ENCODE measurements around the gene PABPN1. TPM values are rescaled to one million over a fixed set of nuclear protein-coding genes. Genes with fewer than 3 reads are reported as not detected.

PABPN1 gene
- total and polyA plus RNA-seq, 2 of the 13 experiments (the other 11 are each of a cell fraction or from before 2014, with no cell fraction given) = 233 to 524 TPM

GRCh38 chr14:23286020-23286901 is 35.0 kb upstream of the PABPN1 start, which contains the start of gene HOMEZ (continued):
- TF ChIP-seq MXD4 (CRISPR knock-in tag; IDR thresholded peaks at IDR 0.05) = peak; percentile 86
- TF ChIP-seq XRCC5 (optimal IDR thresholded peaks at IDR 0.05; ENCODE audit: low read length) = peak; percentile 89
- TF ChIP-seq GATAD1 (CRISPR knock-in tag; IDR thresholded peaks at IDR 0.05) = peak; percentile 82
- TF ChIP-seq, protein P1, sequence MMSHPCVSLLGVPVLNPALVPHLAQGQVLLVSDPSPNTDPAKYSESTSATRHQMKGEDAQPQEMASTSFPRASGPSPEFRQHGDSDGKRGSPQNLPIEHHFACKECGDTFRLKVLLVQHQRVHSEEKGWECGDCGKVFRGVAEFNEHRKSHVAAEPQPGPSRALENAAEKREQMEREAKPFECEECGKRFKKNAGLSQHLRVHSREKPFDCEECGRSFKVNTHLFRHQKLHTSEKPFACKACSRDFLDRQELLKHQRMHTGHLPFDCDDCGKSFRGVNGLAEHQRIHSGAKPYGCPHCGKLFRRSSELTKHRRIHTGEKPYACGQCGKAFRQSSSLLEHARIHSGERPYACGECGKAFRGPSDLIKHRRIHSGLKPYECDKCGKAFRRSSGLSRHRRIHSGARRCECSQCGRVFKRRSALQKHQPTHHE (CRISPR knock-in tag; IDR thresholded peaks at IDR 0.05; ENCODE audit: borderline replicate concordance) = peak; percentile 99
- peak; percentile 30; the same call in 1 of the 2 replicates for TF ChIP-seq ZNF263 (CRISPR knock-in tag; IDR thresholded peaks at IDR 0.05)
- no peak for TF ChIP-seq FLYWCH1 (CRISPR knock-in tag; IDR thresholded peaks at IDR 0.05)
- peak; percentile 49; the same call in 1 of the 2 replicates for TF ChIP-seq ZNF335 (CRISPR knock-in tag; IDR thresholded peaks at IDR 0.05)
- TF ChIP-seq, protein P2, sequence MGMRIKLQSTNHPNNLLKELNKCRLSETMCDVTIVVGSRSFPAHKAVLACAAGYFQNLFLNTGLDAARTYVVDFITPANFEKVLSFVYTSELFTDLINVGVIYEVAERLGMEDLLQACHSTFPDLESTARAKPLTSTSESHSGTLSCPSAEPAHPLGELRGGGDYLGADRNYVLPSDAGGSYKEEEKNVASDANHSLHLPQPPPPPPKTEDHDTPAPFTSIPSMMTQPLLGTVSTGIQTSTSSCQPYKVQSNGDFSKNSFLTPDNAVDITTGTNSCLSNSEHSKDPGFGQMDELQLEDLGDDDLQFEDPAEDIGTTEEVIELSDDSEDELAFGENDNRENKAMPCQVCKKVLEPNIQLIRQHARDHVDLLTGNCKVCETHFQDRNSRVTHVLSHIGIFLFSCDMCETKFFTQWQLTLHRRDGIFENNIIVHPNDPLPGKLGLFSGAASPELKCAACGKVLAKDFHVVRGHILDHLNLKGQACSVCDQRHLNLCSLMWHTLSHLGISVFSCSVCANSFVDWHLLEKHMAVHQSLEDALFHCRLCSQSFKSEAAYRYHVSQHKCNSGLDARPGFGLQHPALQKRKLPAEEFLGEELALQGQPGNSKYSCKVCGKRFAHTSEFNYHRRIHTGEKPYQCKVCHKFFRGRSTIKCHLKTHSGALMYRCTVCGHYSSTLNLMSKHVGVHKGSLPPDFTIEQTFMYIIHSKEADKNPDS (CRISPR knock-in tag; IDR thresholded peaks at IDR 0.05) = no peak; the same call in 1 of the 2 replicates
- peak; percentile 45 for TF ChIP-seq TAF15 (IDR thresholded peaks at IDR 0.05; ENCODE audit: low read depth, low read length, poor library complexity, severe bottlenecking)
- TF ChIP-seq ZNF891 (CRISPR knock-in tag; IDR thresholded peaks at IDR 0.05) = peak; percentile 91; the same call in 1 of the 2 replicates
- TF ChIP-seq, protein P3, sequence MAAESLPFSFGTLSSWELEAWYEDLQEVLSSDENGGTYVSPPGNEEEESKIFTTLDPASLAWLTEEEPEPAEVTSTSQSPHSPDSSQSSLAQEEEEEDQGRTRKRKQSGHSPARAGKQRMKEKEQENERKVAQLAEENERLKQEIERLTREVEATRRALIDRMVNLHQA (CRISPR knock-in tag; IDR thresholded peaks at IDR 0.05) = peak; percentile 77; the same call in 1 of the 2 replicates
- TF ChIP-seq, protein P4, sequence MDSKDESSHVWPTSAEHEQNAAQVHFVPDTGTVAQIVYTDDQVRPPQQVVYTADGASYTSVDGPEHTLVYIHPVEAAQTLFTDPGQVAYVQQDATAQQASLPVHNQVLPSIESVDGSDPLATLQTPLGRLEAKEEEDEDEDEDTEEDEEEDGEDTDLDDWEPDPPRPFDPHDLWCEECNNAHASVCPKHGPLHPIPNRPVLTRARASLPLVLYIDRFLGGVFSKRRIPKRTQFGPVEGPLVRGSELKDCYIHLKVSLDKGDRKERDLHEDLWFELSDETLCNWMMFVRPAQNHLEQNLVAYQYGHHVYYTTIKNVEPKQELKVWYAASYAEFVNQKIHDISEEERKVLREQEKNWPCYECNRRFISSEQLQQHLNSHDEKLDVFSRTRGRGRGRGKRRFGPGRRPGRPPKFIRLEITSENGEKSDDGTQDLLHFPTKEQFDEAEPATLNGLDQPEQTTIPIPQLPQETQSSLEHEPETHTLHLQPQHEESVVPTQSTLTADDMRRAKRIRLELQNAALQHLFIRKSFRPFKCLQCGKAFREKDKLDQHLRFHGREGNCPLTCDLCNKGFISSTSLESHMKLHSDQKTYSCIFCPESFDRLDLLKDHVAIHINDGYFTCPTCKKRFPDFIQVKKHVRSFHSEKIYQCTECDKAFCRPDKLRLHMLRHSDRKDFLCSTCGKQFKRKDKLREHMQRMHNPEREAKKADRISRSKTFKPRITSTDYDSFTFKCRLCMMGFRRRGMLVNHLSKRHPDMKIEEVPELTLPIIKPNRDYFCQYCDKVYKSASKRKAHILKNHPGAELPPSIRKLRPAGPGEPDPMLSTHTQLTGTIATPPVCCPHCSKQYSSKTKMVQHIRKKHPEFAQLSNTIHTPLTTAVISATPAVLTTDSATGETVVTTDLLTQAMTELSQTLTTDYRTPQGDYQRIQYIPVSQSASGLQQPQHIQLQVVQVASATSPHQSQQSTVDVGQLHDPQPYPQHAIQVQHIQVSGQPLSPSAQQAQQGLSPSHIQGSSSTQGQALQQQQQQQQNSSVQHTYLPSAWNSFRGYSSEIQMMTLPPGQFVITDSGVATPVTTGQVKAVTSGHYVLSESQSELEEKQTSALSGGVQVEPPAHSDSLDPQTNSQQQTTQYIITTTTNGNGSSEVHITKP (CRISPR knock-in tag; IDR thresholded peaks at IDR 0.05; ENCODE audit: low read depth) = peak; percentile 89
- peak; percentile 70 for TF ChIP-seq ZEB1 (IDR thresholded peaks at IDR 0.05; ENCODE audit: insufficient replicate concordance, low read depth)
- TF ChIP-seq, protein P5, sequence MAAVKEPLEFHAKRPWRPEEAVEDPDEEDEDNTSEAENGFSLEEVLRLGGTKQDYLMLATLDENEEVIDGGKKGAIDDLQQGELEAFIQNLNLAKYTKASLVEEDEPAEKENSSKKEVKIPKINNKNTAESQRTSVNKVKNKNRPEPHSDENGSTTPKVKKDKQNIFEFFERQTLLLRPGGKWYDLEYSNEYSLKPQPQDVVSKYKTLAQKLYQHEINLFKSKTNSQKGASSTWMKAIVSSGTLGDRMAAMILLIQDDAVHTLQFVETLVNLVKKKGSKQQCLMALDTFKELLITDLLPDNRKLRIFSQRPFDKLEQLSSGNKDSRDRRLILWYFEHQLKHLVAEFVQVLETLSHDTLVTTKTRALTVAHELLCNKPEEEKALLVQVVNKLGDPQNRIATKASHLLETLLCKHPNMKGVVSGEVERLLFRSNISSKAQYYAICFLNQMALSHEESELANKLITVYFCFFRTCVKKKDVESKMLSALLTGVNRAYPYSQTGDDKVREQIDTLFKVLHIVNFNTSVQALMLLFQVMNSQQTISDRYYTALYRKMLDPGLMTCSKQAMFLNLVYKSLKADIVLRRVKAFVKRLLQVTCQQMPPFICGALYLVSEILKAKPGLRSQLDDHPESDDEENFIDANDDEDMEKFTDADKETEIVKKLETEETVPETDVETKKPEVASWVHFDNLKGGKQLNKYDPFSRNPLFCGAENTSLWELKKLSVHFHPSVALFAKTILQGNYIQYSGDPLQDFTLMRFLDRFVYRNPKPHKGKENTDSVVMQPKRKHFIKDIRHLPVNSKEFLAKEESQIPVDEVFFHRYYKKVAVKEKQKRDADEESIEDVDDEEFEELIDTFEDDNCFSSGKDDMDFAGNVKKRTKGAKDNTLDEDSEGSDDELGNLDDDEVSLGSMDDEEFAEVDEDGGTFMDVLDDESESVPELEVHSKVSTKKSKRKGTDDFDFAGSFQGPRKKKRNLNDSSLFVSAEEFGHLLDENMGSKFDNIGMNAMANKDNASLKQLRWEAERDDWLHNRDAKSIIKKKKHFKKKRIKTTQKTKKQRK (IDR thresholded peaks at IDR 0.05; ENCODE audit: low read length) = peak; percentile 61; the same call in 1 of the 2 replicates
- peak; percentile 81; the same call in 1 of the 2 replicates for TF ChIP-seq ZNF768 (CRISPR knock-in tag; IDR thresholded peaks at IDR 0.05)
- no peak; the same call in 1 of the 2 replicates for TF ChIP-seq TBP (CRISPR knock-in tag; IDR thresholded peaks at IDR 0.05)
- TF ChIP-seq ARNT (IDR thresholded peaks at IDR 0.05) = no peak
- peak; percentile 80 for TF ChIP-seq IRF2 (CRISPR knock-in tag; IDR thresholded peaks at IDR 0.05)
